ENCODE measurements around the gene RPA3. TPM values are rescaled to one million over a fixed set of nuclear protein-coding genes. Genes with fewer than 3 reads are reported as not detected.
A peak's percentile ranks its signal among the peaks of the same experiment; 100 is the strongest.

RPA3 gene
- total RNA-seq (10 to 100 TPM; 29.7 to 35.9 TPM), polyA plus RNA-seq (10 to 100 TPM; 78.6 to 97.5 (median 89.5) TPM), total RNA-seq (16.9 to 35.7 (median 22.5) reads per million in 6 experiments)

DNA sequence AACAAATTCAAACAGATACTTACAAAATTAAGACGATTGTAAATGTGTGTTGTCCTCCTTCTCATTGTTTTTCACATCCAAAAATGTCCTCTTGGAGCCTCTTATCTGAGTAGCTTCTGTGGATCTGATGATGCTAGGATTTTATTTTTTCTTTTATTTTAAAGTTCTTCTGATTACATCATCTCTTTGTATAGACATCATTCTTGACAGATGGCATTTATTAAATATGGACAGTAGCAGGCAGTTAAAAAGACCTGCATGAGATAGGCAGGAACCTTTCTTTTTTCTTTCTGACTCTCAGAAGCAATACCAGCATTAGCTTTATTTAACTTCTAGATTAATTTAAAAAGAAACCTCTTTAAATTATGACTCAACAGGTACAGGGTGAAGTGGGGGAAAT is at the start of gene RPA3:
Gene RPA3 (minus strand): TSS at position 116 of the 400 bp plus-strand sequence. CDS start 78,189 bp downstream, outside the sequence.
- H3K9me3 Mint-ChIP-seq: no peaks in the 10 kb centered on the region

DNA sequence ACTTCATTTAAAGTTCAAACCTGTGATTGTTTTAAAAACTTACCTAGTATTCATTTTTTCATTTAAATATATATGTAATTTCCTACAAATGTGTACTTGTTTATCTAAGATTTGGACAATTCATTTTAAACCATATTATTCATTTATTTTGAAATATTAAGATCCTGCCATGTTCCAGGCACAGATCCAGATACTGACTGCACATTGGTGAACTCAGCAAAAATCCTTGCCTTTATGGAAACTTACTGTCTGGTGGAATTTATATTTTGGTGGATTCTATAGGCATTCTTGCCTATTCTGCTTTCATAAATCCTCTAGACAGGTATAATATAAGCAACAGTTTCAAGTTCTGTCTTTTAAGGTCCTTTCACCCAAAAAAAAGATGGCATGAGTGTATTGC is 48.3 kb upstream of the RPA3 start:
- POLR2A ChIA-PET: no interaction called here
- no peak for DNase-seq
- Mint-ChIP-seq H3K9me3 (no peaks in the 10 kb centered on the region), H3K4me3 (no peak overlapping the region), H3K27ac (no peak overlapping the region), H3K4me1 (peaks cover 26 to 44% (median 42%) of the 10 kb centered on the region in 4 donors), H3K36me3 (peaks cover 0 to 3% (median 2%) of the 10 kb centered on the region in 3 donors), H3K27me3 (no peaks in the 10 kb centered on the region)
- no peak for ATAC-seq

More for the DNA sequence above, at the start of gene RPA3:
- POLR2A ChIA-PET: no interaction called here
- ATAC-seq (no peak), DNase-seq (no peak)
- Mint-ChIP-seq H3K4me1 (peaks cover 0 to 24% (median 6%) of the 10 kb centered on the region in 4 donors), H3K4me3 (peak within 1 kb of the TSS in 1 of 10 donors; percentile 22), H3K36me3 (peaks cover 2 to 14% (median 4%) of the 10 kb centered on the region in 3 donors), H3K27me3 (no peaks in the 10 kb centered on the region), H3K27ac (peak within 1 kb of the TSS in 5 of 10 donors; percentile 6 to 75 (median 29))

DNA sequence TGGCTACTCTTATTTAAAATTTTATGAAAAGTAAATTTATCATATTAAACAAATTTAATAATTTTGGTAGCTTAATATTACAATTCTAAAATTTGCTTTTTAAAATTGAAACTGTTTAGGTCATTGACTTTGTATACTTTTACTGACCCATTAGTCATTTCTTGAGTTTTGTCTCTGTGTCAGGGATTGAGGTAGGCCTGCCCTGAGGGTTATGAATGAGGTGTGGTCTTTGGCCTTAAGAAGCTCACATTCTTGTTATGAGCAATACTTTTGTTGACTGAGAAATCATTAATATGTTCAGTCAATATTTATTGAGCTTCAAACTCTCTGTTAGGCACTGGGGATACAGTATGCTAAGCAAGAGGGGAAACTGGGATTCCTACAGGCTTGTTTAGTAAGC is 47.0 kb upstream of the RPA3 start:
- H3K36me3 Mint-ChIP-seq: peaks cover 0 to 3% (median 2%) of the 10 kb centered on the region in 3 donors
- H3K4me1 Mint-ChIP-seq: peaks cover 27 to 49% (median 43%) of the 10 kb centered on the region in 4 donors
- H3K4me3 Mint-ChIP-seq: peak overlapping the region in 1 of 10 donors; percentile 12
- POLR2A ChIA-PET: interaction anchor here (2.6 to 3.0 kb wide), 2 partner anchors 125 to 203 kb away, joined by 9 to 24 read pairs; partner anchors contain the start of genes GLCCI1 and UMAD1
- ATAC-seq (no peak), DNase-seq (no peak)
- no peaks in the 10 kb centered on the region for H3K9me3 Mint-ChIP-seq
- no peaks in the 10 kb centered on the region for H3K27me3 Mint-ChIP-seq
- H3K27ac Mint-ChIP-seq: peak overlapping the region in 9 of 10 donors; percentile 38 to 93 (median 66)

DNA sequence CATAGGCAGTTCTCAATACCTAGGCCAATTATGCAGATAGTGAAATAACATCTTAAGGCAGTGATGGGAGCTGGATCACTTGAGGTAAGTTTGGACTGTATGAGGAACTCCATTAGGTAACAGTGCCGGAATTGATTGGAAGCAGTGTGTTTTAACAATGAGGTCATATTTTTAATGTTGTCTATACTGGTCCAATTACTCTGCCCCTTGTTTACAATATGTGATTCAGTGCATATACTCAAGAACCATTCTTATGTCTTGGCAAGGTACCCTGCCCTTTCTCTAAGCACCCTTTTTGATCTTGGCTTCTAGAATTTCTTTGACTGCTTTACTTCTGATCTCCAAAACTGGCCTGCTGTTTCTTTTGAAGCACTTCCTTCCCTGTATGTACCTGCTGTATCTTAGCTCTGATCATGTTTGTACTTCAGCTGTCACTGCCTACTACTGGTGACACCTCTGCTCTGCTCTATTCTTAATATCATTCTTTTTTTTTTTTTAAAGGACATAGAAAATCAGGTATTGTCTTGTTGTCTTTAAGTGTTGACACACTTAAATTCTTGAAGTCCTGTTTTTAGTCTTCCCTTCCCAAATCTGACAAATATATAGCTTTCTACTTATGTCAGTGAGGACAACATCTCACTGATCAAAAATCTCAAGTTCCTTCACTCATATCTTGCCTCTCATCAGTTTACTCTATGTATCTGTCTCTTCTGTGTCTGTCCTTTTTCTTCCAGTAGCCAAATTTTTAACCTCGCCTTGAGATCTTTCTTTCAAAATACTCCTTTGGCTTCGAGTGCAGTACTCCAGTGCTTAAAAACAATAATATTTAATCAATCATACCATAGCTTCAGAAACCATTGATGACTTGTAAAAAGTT is 46.4 kb upstream of the RPA3 start:
- Mint-ChIP-seq H3K4me1 (peaks cover 26 to 46% (median 42%) of the 10 kb centered on the region in 4 donors), H3K9me3 (no peaks in the 10 kb centered on the region), H3K27me3 (no peaks in the 10 kb centered on the region), H3K4me3 (peak overlapping the region in 7 of 10 donors; percentile 1 to 54 (median 12)), H3K36me3 (peaks cover 0 to 3% (median 0%) of the 10 kb centered on the region in 3 donors), H3K27ac (peak overlapping the region; percentile 66 to 93 (median 88))
- ATAC-seq: peak; percentile 72 to 84
- POLR2A ChIA-PET: interaction anchor here (0.9 to 3.0 kb wide), 4 partner anchors 8 to 361 kb away, joined by 3 to 24 read pairs (median 6); partner anchors contain the start of genes GLCCI1 and UMAD1
- DNase-seq: peak in 3 of 10 donors; percentile 28 to 54 (median 47)

DNA sequence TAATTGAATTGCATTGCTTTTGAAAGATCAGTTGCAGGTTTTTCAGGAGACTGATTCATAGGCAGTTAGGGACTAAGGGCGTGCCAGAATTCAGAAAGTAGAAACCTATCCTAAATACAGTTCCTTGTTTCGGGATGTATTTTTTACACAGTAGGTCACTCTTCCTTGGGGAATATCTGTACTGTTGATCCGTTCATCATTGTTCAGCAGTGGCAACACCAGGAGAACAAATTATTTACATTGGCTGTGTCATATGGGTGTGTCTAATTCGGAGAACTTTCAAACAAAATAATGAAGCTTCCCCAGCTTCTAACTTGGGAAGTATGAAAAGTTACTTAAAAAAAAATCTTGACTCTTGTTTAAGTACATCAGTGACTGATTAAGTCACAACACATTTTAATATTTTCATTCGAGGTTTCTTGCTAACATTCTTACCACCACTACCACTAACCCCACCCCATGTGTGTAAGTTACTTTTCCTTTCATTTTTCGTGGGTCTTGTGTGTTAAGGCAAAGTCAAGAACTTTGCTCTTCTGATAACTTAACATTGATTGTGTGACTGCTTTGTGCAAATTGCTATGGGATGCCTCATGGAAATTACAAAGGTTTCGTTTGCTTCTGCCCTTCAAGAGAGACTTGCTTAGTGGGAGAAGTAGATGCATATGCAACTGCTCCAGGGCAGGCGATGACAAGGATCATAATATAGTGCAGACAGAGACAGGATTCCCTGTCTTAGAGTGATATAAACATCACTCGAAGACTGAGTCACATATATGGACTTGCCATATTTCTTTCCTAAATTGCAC is 43.8 kb upstream of the RPA3 start:
- no peaks in the 10 kb centered on the region for H3K27me3 Mint-ChIP-seq
- peak overlapping the region; percentile 78 to 96 (median 90) for H3K4me3 Mint-ChIP-seq
- DNase-seq (peak in 4 of 10 donors; percentile 4 to 62 (median 56)), ATAC-seq (peak; percentile 69 to 82)
- peak overlapping the region; percentile 83 to 97 (median 95) for H3K27ac Mint-ChIP-seq
- POLR2A ChIA-PET: no interaction called here
- H3K4me1 Mint-ChIP-seq: peaks cover 26 to 46% (median 42%) of the 10 kb centered on the region in 4 donors
- no peaks in the 10 kb centered on the region for H3K36me3 Mint-ChIP-seq
- no peaks in the 10 kb centered on the region for H3K9me3 Mint-ChIP-seq

DNA sequence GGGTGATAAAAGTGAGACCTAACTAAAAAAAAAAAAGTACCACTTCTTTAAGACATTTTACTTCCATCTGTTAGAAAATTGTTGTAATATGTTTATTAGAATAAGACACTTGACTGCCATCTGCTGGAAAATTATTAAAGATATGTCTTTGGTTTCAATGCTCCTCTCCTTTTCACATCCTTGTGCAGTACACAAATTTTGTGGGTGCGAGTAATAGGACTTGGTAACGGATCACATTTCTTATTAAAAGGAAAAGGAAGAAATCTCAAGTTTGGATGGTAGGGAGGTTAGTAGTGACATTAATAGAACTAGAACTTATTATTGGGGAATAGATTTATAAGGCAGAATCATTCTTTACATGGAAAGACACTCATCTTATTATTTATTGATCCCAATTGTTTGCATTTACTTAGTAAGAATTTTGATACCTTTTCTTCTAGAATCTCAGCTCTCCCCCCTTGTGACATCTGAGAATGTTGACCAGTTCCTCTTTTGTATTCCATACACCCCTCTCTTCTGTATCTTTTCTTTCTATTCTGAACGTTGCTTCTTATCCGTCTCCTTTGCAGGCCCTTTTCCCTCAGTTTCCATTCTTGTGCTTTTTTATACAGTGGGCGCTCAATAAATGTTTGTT is 43.0 kb upstream of the RPA3 start:
- POLR2A ChIA-PET: interaction anchor here (0.7 kb wide), 1 partner anchor 121 kb away, joined by 3 read pairs; no protein-coding TSS in a partner anchor
- Mint-ChIP-seq H3K36me3 (no peaks in the 10 kb centered on the region), H3K9me3 (no peaks in the 10 kb centered on the region), H3K27ac (peak overlapping the region; percentile 83 to 97 (median 95)), H3K27me3 (no peaks in the 10 kb centered on the region), H3K4me1 (peaks cover 26 to 46% (median 42%) of the 10 kb centered on the region in 4 donors), H3K4me3 (peak overlapping the region; percentile 78 to 96 (median 90))
- ATAC-seq (peak; percentile 24 to 26), DNase-seq (peak in 3 of 10 donors; percentile 44 to 52 (median 50))

DNA sequence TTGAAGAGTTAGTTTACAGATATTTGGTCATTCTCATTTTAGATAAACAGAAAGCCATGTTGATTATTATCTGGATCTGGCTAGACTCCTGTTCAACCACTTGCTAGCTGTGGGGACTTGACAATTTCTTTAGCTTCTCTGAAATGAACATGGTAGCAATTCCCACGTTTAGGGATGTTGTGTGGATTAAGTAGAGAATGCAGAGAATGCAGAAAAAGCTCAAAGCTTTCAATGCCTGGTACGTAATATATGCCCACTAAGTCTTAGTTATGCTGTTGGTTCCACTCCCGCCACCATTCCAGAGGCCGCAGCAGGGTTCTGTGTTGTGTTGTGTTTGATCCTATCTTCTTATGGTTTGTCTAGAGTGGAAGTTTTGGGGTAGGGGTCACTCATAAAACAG is 39.2 kb upstream of the RPA3 start:
- Mint-ChIP-seq H3K27me3 (no peaks in the 10 kb centered on the region), H3K36me3 (peaks cover 0 to 5% (median 0%) of the 10 kb centered on the region in 3 donors), H3K9me3 (no peaks in the 10 kb centered on the region), H3K4me1 (peaks cover 17 to 22% (median 20%) of the 10 kb centered on the region in 4 donors), H3K4me3 (no peak overlapping the region), H3K27ac (peak overlapping the region in 1 of 10 donors; percentile 3)
- POLR2A ChIA-PET: no interaction called here
- ATAC-seq (no peak), DNase-seq (no peak)

DNA sequence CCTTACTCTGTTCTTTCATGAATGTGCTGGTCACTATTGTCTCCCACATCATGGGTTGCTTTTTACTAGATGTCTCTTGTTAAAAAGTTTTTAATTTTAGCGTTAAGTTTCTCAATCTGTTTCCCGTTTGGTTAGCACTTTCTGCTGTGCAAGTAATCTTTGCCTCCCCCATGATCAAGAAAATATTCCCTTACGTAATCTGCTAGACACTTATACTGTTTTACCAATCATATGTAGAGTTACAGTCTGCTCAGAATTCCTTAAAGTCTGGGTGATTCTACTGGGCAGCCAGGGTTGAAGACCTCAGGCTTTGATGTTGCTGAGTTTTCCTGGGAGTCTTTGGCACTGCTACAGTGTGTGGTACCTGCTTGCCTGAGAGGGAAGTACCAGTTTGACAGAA is 38.2 kb upstream of the RPA3 start:
- ATAC-seq: no peak
- Mint-ChIP-seq H3K9me3 (no peaks in the 10 kb centered on the region), H3K4me3 (no peak overlapping the region), H3K27me3 (no peaks in the 10 kb centered on the region), H3K27ac (peak overlapping the region in 1 of 10 donors; percentile 0), H3K4me1 (peaks cover 10 to 13% (median 11%) of the 10 kb centered on the region in 4 donors), H3K36me3 (peaks cover 0 to 5% (median 0%) of the 10 kb centered on the region in 3 donors)
- POLR2A ChIA-PET: no interaction called here
- DNase-seq: no peak

DNA sequence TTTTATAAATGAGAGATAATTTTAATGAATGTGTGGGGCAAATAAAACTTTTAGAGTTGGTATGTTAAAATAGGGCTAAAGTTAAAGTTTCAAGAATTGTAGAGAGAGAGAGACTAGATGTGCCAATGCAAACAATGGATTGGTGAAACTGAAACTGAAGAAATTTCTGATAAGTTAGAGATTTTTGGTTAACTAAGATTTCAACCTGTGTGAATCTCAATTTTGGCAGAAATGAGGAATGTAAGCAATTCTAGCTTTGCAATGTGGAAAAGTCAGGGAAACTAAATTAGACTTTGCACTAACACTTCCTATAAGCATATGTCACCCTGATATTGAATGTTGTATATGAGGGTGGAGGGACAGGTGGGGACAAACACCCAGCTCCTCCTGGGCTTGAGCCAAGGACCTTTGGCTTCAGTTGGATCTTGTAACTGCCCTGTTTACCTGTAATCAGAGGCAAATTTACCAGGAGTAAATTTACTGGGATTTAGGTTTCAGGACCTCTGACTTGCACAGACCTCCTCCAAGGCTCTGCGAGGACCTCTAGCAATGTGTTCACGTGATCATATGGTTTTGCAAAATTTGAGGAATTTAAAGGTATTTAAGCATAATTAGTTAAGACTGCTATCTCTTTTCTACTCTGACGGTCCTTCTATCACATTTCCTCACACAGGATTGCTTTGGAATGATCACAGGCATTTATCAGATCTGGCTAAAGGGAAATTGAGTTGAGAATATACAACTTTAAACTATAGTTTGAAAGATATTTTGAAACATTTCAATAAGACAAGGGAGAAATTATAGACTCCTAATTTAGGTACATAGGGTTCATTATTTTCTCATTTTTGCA is 33.1 kb upstream of the RPA3 start:
- DNase-seq (no peak), ATAC-seq (no peak)
- H3K27ac Mint-ChIP-seq: no peak overlapping the region
- peaks cover 0 to 5% (median 3%) of the 10 kb centered on the region in 4 donors for H3K4me1 Mint-ChIP-seq
- no peak overlapping the region for H3K4me3 Mint-ChIP-seq
- no peaks in the 10 kb centered on the region for H3K27me3 Mint-ChIP-seq
- no peaks in the 10 kb centered on the region for H3K9me3 Mint-ChIP-seq
- peaks cover 0 to 7% (median 0%) of the 10 kb centered on the region in 3 donors for H3K36me3 Mint-ChIP-seq
- POLR2A ChIA-PET: no interaction called here

DNA sequence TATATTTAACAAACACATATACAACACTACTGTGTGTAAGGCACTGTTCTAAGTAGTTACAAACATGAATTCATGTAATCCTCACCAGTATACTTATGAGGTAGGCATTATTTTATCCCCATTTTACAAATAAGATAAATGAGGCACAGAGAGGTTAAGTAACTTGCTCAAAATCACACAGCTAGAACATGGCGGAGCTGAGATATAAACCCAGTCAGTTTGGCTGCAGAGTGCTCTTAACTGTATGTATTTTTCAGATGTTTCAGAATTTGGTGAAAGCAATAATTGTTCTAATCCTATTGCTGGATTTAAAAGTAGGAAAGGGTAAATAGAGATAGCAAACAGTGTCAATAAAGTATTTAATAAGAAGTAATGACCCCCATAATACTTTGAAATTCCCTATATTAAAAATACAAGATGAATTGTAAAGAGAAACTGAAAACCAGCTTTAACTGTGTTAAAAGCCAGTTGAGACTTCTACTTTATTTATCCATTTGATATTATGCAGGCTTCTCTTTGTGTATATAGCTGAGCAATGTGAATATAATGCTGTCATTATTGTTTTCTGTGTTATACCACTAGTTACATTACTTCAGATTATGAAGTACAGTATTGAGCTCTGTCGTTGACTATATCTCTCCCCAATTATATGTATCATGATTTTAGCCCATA is 32.3 kb upstream of the RPA3 start:
- no peak for ATAC-seq
- POLR2A ChIA-PET: no interaction called here
- peaks cover 2 to 11% (median 6%) of the 10 kb centered on the region in 4 donors for H3K4me1 Mint-ChIP-seq

DNA sequence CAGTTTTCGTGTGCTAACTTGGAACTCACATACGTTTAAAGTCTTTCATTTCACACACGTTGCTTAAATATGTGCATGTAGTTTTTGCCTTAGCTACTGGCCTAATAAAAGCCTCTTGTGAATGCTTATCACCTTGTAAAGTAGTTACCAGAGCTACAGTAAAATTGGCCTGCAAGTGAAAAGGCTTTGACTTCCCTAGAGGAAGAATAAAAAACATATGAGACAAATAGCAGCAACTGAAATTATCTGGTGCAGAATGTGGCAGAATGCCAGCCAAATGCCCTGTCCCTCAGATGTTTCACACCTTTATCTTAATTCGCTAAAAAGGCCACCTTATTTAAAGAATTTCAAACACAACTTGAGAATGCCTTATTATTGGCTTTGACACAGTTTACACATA is 28.1 kb upstream of the RPA3 start:
- no peak for ATAC-seq
- DNase-seq: no peak
- Mint-ChIP-seq H3K27ac (no peak overlapping the region), H3K4me3 (no peak overlapping the region), H3K9me3 (no peaks in the 10 kb centered on the region), H3K4me1 (peaks cover 4 to 19% (median 11%) of the 10 kb centered on the region in 4 donors), H3K36me3 (peaks cover 0 to 9% (median 4%) of the 10 kb centered on the region in 3 donors), H3K27me3 (no peaks in the 10 kb centered on the region)
- POLR2A ChIA-PET: no interaction called here

More for the DNA sequence above, 32.3 kb upstream of the RPA3 start:
- Mint-ChIP-seq H3K27me3 (no peaks in the 10 kb centered on the region), H3K27ac (no peak overlapping the region), H3K36me3 (peaks cover 0 to 7% (median 0%) of the 10 kb centered on the region in 3 donors), H3K4me3 (no peak overlapping the region), H3K9me3 (no peaks in the 10 kb centered on the region)
- no peak for DNase-seq
